Colon (tissue), 2 donors: ENCODE results near the gene B3GAT1.

Experiments used
- FAIRE-seq: peaks from 2 replicates; lab custom pipeline; 2012; peaks lifted over from hg19 to GRCh38; lab: Jason Lieb, UNC
- donor health status: control.
- donor health status: control.

Gene B3GAT1

GRCh38 chr11:134409552-134410429 lies 2.3 kb downstream of the B3GAT1 start:
- FAIRE-seq = no peak

- no peak for FAIRE-seq
Measured at GRCh38 chr11:134407923-134408322, 4.1 kb downstream of the B3GAT1 start.

- no peak for FAIRE-seq
Measured at GRCh38 chr11:134407321-134407828, 4.7 kb downstream of the B3GAT1 start.

GRCh38 chr11:134406264-134407185 lies 5.5 kb downstream of the B3GAT1 start:
- no peak for FAIRE-seq

GRCh38 chr11:134405841-134406240 lies 6.2 kb downstream of the B3GAT1 start:
- no peak for FAIRE-seq

- FAIRE-seq = no peak
Measured at GRCh38 chr11:134405436-134405835, 6.6 kb downstream of the B3GAT1 start.

- no peak for FAIRE-seq
Measured at GRCh38 chr11:134404575-134405341, 7.3 kb downstream of the B3GAT1 start.

- no peak for FAIRE-seq
Measured at GRCh38 chr11:134402910-134403309, 9.1 kb downstream of the B3GAT1 start.

GRCh38 chr11:134401825-134402809 lies 9.9 kb downstream of the B3GAT1 start:
- FAIRE-seq = no peak

GRCh38 chr11:134399996-134400395 lies 12.0 kb downstream of the B3GAT1 start:
- no peak for FAIRE-seq

- no peak for FAIRE-seq
Measured at GRCh38 chr11:134399293-134399654, 12.8 kb downstream of the B3GAT1 start.

GRCh38 chr11:134398644-134399292 lies 13.3 kb downstream of the B3GAT1 start:
- FAIRE-seq = no peak

- FAIRE-seq = no peak
Measured at GRCh38 chr11:134398079-134398444, 14.0 kb downstream of the B3GAT1 start.

GRCh38 chr11:134397304-134398078 lies 14.6 kb downstream of the B3GAT1 start:
- no peak for FAIRE-seq

GRCh38 chr11:134395002-134395401 lies 17.0 kb downstream of the B3GAT1 start:
- no peak for FAIRE-seq

GRCh38 chr11:134394311-134394710 lies 17.7 kb downstream of the B3GAT1 start:
- no peak for FAIRE-seq

GRCh38 chr11:134393638-134394037 lies 18.4 kb downstream of the B3GAT1 start:
- FAIRE-seq = no peak

GRCh38 chr11:134392953-134393615 lies 19.0 kb downstream of the B3GAT1 start:
- no peak for FAIRE-seq

- no peak for FAIRE-seq
Measured at GRCh38 chr11:134391656-134392055, 20.4 kb downstream of the B3GAT1 start.
